HG03135 (cell line): ENCODE results near the gene RIN3.

Experiments
- ATAC-seq: cut with Tn5 transposase; IDR thresholded peaks from one replicate; pipeline ENCODE4 v1.9.1; 2021; ENCODE audit warnings: mild to moderate bottlenecking, moderate library complexity; ENCODE audit not compliant: unreplicated experiment

RIN3 gene

DNA sequence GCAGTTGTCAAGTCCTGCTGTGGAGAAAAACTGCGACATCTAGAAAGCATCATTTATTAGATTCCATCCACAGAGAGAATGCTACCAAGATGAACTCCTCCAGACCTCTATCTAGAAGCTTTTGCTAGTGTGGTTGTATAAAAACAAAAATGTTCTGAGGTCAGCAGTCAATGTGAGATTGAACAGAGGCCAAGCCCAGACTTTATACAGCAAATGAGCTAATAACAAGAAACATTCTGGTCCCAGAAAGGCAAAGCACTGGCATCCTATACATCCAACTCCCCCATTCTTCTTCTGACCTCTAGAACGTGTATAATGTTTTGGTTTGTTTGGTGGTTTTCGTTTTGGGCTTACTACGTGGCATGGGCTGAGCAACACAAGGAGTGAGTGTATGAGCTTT is 26.7 kb upstream of the RIN3 start:
- no peak for ATAC-seq

DNA sequence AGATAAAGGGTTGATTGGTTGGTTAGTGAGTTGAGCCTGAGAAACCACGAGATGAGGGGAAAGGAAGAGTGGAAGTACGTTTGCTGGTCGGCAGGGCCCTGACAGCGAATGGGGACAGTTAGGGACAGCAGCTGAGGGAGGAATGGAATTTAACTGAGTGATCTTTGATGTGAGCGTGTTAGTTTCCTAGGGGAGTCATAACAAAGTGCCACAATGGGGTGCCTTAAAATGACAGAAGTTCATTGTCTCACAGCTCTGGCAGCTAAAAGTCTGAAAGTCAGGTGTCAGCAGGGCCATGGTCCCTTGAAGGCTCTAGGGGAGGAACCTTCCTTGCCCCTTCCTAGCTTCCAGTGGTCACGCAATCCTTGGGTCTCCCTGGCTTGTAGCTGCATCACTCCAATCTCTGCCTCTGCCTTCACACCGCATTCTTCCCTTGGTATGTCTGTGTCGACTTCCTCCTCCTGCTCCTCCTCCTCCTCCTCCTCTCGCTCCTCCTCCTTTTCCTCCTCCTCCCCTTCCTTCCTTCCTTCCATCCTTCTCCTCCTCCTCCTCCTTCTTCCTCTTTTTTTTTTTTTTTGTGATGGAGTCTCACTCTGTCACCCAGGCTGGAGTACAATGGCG is 26.0 kb upstream of the RIN3 start:
- ATAC-seq = no peak

DNA sequence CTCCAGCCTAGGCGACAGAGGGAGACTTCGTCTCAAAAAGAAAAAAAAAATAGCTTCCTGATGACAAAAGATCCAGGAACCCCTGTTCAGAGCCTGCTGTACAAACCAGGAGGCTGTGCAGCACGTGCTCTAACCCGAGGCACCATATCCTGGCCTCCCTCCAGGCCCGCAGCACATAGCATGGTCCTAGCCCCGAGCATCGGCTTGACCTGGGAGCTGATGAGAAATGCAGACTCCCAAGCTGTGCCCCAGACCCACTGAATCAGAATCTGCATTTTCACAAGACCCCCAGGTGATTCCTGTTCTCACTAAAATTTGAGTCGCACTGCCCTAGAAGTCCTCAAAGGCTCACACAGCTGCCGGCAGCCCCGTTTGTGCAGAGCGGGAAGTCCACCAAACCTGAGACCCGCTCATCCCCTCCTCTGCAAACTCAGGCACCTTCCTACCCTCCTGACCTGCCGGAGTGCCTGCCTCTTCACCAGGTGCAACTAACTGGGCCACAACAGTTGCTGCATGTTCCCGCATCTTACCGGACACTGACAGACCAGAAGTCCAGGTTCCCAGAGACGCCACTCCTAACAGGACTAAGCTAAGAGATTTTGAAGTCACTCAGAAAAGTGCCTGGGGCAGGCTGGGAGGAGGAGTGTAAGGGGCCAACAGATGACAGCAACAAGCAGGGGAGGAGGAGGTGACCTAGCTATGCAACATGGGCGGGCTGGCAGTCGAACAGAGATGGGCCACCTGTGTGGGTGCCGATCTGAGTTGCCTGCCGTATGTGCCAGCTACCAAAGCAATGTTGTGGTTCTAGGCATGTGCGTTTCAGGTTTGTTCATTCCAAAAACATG is 24.0 kb upstream of the RIN3 start:
- ATAC-seq = no peak

DNA sequence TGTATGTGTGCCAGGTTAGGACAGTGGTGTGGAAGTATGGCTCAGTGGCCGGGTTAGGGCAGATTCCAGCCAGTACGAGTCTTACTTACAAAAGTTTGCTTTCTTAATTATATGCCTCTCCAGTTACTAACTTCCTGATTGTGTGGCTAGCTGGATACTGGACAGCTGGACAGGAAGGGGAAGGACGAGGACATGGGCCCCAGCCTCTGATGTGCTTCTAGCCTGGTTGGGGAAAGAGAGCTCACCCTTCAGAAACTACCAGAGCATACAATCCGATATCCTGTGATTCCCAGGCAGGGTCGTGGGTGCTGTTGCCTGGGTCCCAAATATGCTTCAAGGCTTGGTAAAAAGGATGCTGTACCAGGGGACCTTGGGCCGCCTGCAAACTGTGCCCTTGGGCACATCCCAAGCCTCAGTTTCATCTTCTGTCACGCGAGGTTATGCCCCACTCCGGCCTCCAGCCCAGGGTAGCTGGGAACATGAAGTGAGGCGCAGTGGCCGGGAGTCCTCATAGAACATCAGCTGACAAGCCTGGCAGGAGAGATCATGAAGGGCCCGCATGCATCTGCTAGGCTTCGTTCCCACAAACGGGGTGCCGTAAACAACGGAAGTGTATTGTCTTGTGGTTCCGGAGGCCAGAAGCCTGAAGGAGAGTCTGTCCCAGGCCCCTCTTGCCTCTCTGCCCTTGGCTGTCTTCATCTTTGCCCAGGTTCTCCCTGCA is 23.2 kb upstream of the RIN3 start:
- no peak for ATAC-seq

DNA sequence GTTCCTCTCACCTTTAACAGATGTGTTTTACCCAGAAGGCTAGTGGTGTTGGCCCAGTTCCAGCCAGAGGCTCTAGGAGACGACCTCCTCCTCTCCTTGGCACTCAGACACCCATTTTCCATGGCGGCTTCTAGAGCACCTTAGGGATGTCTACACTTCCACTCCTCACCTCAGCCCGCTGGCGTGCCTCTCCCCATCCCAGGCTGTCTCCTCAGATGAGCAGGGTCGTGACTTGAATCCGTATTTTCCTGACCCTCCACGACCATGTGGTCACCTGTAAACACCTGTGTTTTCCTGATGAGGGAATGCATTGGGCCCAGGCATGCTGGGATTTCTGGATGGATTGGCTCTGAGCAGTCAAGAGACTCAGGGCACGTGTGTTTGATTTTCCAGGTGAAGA is 21.8 kb upstream of the RIN3 start:
- no peak for ATAC-seq

DNA sequence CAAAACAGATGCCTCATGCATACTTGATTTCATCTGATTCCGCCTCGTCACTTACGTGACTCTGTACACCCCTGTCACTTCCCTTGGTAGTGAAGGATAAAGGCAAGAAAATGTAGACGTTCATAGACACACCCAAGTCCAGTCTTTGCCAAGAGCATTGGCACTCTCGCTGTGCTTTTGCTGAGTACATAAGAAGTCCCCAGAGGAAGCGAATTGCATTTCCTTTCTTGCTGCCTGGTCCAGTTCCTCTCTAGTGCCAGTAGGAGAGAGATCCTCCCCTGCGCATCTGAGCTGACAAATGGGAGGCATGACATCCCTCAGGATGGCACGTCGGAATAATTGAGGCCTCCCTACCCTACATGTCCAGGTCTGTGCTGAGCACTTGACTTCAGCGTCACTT is 21.3 kb upstream of the RIN3 start:
- no peak for ATAC-seq

DNA sequence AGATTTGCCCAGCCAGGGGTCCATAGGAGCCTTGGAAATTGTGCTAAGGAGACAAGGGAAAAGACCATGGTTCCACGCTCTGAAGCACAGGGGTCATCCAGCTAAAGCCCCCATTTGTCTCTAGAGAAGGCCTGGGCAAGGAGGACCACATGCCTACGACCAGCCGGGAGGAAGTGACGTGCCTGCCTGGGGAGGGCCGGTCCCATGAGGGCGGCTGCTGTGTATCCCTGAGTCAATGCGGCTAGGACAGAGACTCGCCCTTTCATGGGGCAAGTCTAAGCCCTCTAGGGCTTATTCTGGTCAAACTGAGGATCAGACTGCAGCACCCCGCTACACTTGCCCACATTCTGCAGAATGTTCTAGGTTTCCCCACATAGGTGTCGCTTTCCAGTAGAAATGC is 20.6 kb upstream of the RIN3 start:
- no peak for ATAC-seq

DNA sequence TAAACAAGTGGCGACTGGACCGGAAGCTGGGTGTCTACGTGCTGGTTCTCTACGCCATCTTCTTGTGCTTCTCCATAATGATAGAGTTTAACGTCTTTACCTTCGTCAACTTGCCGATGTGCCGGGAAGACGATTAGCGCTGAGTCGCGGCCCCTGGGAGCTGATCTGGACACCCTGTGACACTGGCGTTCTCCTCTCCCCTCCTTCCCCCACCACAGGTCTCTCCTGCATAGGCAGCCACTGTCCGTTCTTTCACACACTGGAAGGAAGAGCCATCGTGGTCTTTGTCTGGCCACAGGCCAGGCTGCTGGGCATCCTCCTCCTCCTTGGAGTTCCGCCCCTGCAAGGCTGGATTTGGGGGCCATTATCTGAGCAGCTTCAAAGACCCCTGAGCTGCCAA is 20.1 kb upstream of the RIN3 start:
- ATAC-seq = no peak

DNA sequence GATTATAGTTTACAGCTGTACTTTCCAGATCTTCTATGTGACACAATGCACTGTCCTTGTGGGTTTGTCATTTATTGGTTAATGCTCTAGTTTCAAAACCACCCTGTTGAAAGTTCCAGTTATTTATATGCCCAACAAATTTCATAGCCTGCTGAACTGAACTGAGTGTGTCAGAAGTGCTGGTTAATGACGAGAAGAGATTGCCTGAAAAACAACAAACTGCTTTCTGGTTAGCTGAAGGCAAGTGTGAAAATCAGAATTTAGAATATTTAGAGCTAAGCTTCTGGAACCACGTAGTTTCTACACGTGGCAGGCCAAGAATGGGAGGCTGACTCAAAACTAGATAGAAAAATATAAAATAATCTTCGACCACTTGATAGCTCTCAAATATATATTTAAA is 19.1 kb upstream of the RIN3 start:
- ATAC-seq = no peak

DNA sequence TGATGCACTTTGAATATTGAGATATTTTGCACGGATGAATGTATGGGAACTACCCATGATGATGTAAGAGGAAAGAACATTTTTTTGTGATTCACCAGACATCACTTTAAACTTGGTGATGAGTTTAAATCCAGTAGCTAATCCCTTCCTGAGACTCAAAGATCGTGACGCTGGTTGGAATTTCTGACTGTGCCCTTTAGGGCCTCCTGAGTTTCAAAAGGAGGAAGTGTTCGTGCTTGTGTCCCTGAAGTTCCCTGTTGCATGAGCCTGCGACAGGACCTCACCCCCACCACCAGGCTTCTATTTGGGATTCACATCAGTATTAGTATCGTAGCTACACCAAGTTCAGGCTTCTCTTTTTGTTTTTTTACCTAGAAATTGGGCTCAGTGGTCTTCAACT is 18.6 kb upstream of the RIN3 start:
- ATAC-seq = no peak

DNA sequence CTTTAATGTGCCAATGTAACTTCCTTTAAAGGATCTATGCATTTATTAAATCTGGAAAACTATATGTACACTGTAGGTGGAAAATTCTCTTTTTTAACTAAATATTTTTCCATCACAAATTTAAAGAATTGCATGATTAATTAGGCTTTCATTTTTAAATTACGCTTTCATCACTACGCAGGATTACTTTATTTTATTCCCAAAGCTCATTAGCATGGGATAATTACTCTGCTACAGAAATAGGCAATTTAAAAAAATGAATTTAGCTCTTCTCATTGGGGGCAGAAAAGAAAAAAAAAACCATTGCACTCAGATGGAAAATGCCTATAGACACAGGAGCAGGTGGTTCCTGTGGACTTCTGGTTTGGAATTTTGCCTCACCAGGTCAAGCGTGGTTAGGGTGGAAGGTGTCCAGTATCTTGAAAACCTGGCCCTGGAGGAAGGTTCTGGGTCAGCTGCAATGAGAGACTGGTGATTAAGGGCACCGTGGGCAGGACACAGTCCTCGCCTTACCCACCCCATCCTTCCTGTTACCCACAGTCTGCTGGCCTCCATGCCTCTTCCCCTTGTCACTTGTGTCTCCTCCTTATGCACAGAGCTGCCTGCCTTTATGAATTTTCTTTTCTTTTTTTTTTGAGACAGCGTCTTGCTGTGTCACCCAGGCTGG is 17.3 kb upstream of the RIN3 start:
- ATAC-seq = no peak

DNA sequence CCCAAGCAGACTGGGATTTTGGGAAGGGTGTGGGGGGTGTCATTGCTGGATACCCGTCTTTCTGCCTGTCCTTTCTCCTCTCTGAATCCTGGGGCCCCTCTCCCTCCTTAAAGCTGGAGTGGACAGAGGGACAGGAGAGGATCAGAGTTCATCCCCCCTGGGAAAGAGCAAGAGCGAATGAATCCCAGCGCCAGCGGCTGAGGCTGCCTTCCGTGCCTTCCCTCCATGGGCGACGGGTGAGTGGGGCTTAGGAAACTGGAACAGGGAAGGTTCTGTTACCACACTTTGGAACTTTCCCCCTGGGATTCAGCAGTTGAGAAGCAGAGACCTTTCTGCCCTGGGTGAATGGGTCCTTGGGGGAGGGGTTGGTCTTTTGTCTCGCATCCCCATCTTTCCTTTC is 16.2 kb upstream of the RIN3 start:
- no peak for ATAC-seq

DNA sequence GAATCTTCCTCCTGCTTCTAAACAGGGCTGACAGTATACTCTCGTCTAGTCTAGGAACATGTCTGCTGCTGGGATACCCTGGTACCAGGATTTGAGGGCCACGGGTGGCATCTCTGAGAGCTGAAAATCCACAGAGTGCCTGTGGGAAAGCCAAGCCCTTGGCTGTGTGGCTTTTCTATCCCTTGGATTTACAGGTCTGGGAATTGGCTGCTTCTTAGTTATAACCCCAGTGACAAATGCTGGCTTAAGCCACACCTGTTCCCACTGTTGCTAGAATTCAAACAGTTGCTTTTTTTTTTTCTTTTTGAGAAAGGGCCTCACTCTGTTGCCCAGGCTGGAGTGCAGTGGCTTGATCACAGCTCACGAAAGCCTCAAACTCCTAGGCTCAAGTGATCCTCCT is 14.3 kb upstream of the RIN3 start:
- no peak for ATAC-seq

DNA sequence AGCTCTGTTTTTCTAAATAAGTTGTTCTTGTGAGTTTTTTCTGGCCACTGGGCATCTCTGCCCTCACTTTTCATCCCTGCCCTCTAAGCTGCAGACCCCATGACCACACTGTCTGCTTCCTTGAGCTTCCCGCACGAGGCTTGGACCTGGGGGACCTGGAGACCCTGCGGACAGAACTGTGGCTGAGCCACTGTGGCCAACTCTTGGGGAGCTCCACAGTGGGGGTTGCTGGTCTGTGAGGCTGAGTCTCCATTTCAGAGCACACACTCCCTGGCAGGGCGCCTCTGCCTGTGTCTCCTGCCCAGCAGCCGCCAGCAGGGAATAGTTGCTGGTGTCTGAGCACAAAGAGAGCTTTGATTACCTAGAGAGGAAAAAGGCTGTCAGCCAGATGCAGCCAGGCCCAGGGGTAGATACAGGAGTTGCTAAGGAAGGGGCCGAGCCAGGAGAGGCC is 13.1 kb upstream of the RIN3 start:
- no peak for ATAC-seq

DNA sequence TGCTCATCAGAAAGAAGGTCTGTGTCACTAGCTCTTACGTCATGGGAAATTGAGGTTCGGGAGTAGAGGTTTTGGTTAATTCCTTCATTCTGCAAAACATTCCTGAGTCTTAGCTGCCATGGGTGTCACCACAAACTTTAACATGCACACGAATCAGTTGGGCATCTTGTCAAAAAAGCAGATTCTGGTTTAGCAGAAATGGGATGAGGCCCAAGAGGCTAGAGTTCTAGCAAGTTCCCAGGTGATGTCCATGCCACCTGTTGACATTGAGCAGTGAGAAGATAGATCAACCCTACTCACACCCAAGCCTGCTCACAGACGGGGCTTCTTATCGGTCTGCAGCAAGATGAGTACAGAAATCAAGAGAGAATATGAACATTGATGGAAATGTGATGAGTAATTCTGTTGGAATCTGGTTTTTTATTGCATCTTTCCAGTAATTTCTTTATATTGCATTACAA is 11.7 kb upstream of the RIN3 start:
- ATAC-seq = no peak

DNA sequence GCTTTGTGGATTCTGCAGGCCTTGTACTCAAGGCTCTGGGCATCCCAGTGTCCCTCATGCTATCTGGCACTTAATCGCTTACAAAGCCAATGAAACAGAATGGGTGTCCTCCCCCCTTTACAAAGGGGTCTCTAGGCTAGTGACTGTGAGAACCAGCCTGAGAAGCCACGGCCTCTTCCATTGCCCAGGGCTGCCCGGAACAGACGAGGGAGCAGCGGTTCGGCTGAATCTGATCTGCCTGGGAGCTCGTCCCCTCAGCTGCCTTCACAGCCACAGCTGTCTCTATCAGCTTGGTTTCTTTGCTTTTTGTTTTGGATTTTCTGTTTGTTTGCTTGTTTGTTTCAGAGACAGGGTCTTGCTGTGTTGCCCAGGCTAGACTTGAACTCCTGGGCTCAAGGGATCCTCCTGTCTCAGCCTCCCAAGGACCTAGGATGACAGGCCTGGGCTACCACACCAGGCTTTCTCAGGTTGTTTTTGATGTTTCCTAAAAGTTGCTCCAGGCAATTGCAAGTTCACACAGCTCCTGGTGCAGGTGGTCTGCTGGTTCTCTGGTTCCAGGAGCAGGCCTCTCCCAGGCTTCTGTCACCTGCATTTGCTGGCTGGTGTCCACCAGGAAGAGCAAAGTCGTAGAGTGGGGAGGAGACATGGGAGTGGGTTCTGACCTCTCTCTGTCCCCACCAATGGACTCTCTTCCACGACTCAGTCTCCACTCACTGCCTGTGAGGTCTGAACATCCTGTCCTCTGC is 10.9 kb upstream of the RIN3 start:
- no peak for ATAC-seq

DNA sequence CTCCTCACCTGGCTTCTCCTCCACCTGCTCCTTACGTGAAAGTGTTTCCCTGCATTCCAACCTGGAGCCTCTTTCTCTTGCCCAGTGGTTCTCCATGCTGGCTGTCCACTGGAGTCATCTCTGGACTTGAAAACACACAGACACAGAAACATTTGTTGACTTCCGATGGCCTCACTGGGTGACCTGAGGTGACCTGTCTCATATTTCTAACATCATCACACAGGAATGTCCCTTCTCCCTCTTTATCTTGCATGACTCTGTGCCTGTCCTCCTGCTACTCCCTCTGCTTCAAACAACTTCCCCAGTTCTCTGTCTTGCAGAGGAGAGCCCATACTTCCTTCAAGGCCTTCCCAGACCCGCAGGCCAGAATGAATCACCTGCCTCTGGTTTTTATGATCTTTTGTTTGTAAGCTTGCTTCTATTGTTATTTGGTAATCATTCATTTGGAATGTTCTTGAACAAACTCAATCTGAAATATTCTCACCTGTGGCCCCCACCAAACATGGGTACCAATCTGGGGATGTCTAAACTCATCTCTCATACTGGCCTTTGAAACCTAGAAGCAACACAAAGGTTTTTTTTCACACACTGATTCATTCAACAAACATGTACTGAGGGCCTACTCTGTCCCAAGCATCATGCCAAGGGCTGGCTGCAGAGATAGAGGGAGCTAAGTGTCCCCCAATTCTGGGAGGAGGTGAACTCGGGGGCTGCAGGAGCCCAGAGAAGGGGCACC is 9.7 kb upstream of the RIN3 start:
- ATAC-seq = no peak

DNA sequence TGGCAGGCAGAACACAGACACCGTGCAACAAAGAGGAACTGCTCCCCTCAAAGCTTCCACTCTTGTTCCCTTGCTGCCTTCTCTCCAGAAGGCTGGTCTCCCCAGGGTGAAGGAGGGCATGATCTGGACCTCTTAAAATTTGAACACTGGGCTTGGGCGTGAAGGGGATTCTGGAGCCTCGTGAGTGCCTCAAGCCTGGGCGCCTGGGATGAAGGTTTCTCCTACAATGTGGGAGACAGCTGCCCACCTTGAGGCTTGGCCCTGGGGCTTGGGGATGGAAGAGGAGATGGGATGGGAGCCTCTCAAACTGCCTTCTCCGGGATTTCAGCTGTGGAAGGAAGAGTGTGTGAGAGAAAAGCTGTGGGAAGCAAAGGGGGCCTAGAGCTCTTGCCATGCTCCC is 7.8 kb upstream of the RIN3 start:
- no peak for ATAC-seq

DNA sequence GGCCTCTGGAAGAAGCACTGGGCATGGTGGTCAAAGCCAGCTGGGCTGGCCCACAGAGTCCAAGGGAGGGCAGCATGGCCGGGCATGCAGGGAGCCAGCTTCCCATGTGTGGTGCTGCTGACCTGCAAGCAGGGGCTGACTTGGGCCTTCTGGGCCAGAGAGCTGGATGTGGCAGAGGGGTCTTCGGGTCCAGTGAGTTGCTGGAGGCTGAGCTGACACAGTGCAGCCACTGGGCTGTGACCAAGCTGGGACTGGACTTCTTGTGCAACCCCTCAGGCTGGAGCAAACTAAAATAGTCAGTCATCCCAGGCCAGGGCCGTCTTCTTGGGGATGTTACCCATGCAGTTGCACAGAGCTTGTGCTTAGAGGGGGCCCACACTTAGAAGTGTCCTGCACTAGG is 7.3 kb upstream of the RIN3 start:
- ATAC-seq = no peak

DNA sequence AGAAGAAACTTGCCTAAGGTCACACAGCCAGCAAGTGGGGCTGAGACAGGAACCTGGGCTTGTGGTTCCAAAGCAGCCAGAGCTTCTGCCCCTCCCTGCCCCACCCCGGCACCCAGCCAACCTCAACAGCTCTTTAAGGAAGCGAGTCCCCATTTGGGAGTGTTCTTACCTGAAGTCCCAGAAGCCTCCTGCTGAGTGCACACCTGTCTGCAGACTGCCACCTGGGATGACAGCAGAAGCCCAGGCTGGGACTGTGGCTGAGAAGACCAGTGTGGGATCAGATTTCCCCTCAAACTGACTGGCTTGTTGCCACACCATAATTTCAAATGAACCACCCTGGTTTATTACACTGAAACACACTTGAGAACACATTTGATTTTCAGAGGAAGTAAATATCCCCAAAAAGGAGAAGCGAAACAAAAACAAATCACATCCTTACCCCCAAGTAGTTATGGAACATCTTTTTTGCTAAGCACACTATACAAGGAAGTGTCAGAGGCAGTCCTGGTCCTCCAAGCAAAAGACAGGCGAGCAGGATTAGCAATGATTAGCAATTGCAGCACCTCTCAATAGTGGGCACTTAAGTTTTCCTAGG is 6.3 kb upstream of the RIN3 start:
- ATAC-seq = no peak
